ENCODE results near the gene TMC1. TPM values are rescaled to one million over a fixed set of nuclear protein-coding genes. Genes with fewer than 3 reads are reported as not detected.

TMC1 gene
- total and polyA plus RNA-seq, 2 of the 13 experiments (the other 11 are each of a cell fraction or from before 2014, with no cell fraction given): 0.02 to 0.03 TPM

- no peak overlapping the region for H2AFZ ChIP-seq (ENCODE audit: low read length)
- 16% methylated on average over 2 of the region's 2 CpGs for WGBS (ENCODE audit: low lambda C conversion rate)
- no peaks in the 10 kb centered on the region for H4K20me1 ChIP-seq (ENCODE audit: insufficient read depth, low read length)
- in situ Hi-C loops (cut with HindIII; ENCODE audit: extremely low pct_ligation_motif_present, low pct_unique_long_range_greater_than_20kb) (no loop called here), intact Hi-C loops (cut with micrococcal nuclease; ENCODE audit: unreplicated experiment) (no loop called here)
- DNase-seq (ENCODE audit: low spot score) (no peak), ATAC-seq (no peak), FAIRE-seq (no peak)
- BruUV-seq (replicated peaks): no TSS peak
- POLR2A ChIA-PET: no interaction called here
- H3K9ac ChIP-seq (ENCODE audit: insufficient read depth, low read depth, low read length): no peak overlapping the region
- no peak overlapping the region for H3K4me2 ChIP-seq (ENCODE audit: low read depth, low read length)
- no peaks in the 10 kb centered on the region for H3K36me3 ChIP-seq (replicated peaks in 1 of 2; ENCODE audit: control insufficient read depth in 1 of 2, insufficient read depth in 2 of 2, low read length in 2 of 2)
- TF ChIP-seq IKZF4 (CRISPR knock-in tag; IDR thresholded peaks at IDR 0.05; ENCODE audit: borderline replicate concordance, low read depth, not compliant biosample characterization): no peak
- TF ChIP-seq, protein P1, sequence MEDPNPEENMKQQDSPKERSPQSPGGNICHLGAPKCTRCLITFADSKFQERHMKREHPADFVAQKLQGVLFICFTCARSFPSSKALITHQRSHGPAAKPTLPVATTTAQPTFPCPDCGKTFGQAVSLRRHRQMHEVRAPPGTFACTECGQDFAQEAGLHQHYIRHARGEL (CRISPR knock-in tag; IDR thresholded peaks at IDR 0.05): no peak
- no peak for TF ChIP-seq SMAD1 (CRISPR knock-in tag; IDR thresholded peaks at IDR 0.05; ENCODE audit: borderline replicate concordance, low read depth)
- TF ChIP-seq JUN (CRISPR knock-in tag; IDR thresholded peaks at IDR 0.05): no peak
- no peak for TF ChIP-seq SIX4 (CRISPR knock-in tag; IDR thresholded peaks at IDR 0.05)
- TF ChIP-seq ZNF792 (CRISPR knock-in tag; IDR thresholded peaks at IDR 0.05): no peak
- no peak for TF ChIP-seq ARID4A (CRISPR knock-in tag; IDR thresholded peaks at IDR 0.05; ENCODE audit: borderline replicate concordance)
- no peak for TF ChIP-seq IRF1 (CRISPR knock-in tag; IDR thresholded peaks at IDR 0.05; ENCODE audit: low read depth)
- TF ChIP-seq MZF1 (CRISPR knock-in tag; IDR thresholded peaks at IDR 0.05; ENCODE audit: borderline replicate concordance): no peak
- no peak for TF ChIP-seq ZNF256 (CRISPR knock-in tag; conservative IDR thresholded peaks at IDR 0.05)
- H3K27ac ChIP-seq (ENCODE audit: extremely low read length, insufficient read depth, low read length): no peak overlapping the region
- no peaks in the 10 kb centered on the region for H3K4me1 ChIP-seq (ENCODE audit: insufficient read depth, low read length)
- H3K4me3 ChIP-seq (replicated peaks in 1 of 3; ENCODE audit: insufficient read depth in 1 of 3, low read depth in 2 of 3, low read length in 3 of 3): no peak overlapping the region
- H3K79me2 ChIP-seq (ENCODE audit: insufficient read depth, low read length): no peaks in the 10 kb centered on the region
- CTCF ChIA-PET (ENCODE audit: low intra/inter-chr PET ratio, low total read pairs): no interaction called here
- H3K9me3 ChIP-seq (ENCODE audit: low read length): no peaks in the 10 kb centered on the region
- H3K27me3 ChIP-seq (ENCODE audit: control insufficient read depth in 1 of 2, insufficient read depth in 2 of 2, low read length in 2 of 2): no peaks in the 10 kb centered on the region
These were observed 163.2 kb downstream of the TMC1 start for GRCh38 chr9:72684615-72685014.

All from HepG2 (cell line).